Measurements from ENCODE around the gene KLHL40.

Gene KLHL40

DNA sequence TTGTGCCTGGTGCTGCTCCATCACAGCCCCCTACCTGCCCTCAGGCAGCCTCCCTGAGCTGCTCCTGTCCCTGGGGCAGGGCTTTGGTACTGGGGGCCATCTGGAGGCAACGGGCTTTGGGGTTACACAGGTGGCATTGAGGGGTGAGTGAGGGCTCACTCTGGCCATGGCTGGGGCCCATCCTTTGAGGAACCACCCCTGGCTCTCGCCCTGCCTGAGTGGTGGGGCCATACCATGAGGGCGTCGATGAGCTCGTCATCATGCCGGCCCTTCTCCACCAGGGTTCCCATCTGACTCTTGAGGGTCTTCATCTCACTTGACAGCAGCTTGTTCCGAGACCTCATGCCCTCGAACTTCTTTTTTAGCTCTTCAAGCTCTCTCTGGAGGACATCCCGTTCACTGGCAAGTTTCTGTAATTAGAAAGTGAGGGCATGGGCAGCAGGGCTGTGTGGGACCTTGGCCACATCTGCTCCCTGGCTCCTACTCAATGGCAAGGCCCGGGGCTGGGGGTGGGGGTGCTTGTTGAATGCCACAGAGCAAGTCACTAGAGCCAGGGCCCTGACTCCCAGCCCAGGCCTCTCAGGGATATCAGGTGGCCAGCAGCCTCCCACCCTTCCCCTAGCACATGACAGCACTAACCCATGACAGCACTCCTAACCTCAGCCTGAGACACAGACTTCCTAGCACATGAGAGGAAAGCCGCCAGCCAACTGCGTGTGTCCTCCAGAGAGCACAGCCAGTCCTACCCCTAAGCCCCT, 54.2 kb downstream of the KLHL40 start:
- no peak overlapping the region for H3K4me3 ChIP-seq (ENCODE audit: low read length)
- peaks cover 2% of the 10 kb centered on the region for H3K9me3 ChIP-seq (ENCODE audit: low read length)
- H3K27me3 ChIP-seq (ENCODE audit: insufficient read depth, low read length): no peaks in the 10 kb centered on the region
- no peak overlapping the region for H2AFZ ChIP-seq (ENCODE audit: low read depth, low read length)
- no peaks in the 10 kb centered on the region for H3K36me3 ChIP-seq (ENCODE audit: insufficient read depth, low read length)
- H3K4me1 ChIP-seq (ENCODE audit: insufficient read depth, low read length): no peaks in the 10 kb centered on the region

- no peaks in the 10 kb centered on the region for H3K27me3 ChIP-seq (ENCODE audit: insufficient read depth, low read length)
- no peaks in the 10 kb centered on the region for H3K9me3 ChIP-seq (ENCODE audit: low read length)
- no peak overlapping the region for H2AFZ ChIP-seq (ENCODE audit: low read depth, low read length)
- H3K4me3 ChIP-seq (ENCODE audit: low read length): no peak overlapping the region
- H3K36me3 ChIP-seq (ENCODE audit: insufficient read depth, low read length): no peaks in the 10 kb centered on the region
- H3K4me1 ChIP-seq (ENCODE audit: insufficient read depth, low read length): no peaks in the 10 kb centered on the region
Observed at GRCh38 chr3:42741796-42742195, 56.5 kb downstream of the KLHL40 start.
